ENCODE data around the gene CLDN8.

DNA sequence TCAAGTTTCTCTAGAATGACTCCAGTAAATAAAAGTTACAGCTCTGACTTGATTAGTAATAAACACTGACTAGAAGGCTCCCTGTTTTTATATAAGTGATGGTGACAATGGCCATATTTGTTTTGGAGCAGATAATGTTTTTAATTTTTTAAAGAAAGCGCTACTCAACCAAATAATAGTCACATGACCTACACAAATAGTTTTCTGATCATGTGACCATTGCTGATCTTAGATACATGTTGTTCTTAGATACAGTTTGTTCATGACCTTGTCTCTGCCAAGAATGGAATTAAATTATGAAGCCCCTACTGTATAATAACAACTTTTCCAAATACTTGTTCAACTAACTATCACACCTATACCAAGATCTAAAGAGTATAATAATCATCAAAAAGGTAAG lies 22.3 kb upstream of the CLDN8 start:
- no peak for TF ChIP-seq POLR2A (IDR thresholded peaks at IDR 0.05)
- TF ChIP-seq, protein P1, sequence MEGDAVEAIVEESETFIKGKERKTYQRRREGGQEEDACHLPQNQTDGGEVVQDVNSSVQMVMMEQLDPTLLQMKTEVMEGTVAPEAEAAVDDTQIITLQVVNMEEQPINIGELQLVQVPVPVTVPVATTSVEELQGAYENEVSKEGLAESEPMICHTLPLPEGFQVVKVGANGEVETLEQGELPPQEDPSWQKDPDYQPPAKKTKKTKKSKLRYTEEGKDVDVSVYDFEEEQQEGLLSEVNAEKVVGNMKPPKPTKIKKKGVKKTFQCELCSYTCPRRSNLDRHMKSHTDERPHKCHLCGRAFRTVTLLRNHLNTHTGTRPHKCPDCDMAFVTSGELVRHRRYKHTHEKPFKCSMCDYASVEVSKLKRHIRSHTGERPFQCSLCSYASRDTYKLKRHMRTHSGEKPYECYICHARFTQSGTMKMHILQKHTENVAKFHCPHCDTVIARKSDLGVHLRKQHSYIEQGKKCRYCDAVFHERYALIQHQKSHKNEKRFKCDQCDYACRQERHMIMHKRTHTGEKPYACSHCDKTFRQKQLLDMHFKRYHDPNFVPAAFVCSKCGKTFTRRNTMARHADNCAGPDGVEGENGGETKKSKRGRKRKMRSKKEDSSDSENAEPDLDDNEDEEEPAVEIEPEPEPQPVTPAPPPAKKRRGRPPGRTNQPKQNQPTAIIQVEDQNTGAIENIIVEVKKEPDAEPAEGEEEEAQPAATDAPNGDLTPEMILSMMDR (IDR thresholded peaks at IDR 0.05): no peak

Data from heart left ventricle (tissue), 13 donors.